T-cell (primary cell): ENCODE measurements around the gene NPAS3. TPM values are rescaled to one million over a fixed set of nuclear protein-coding genes. Genes with fewer than 3 reads are reported as not detected.

ENCODE experiments used
- ATAC-seq, 4 experiments: fragments of 200-7000 bp in 3 of 4; fragments of 150-1000 bp in 1 of 4; cut with Tn5 transposase; replicated peaks in 1 of 4; 1 replicate in 3 of 4; 2 replicates in 1 of 4; pipeline ENCODE4 v1.10.0; 2021; ENCODE audit warnings: moderate library complexity in 3 of 4, mild to moderate bottlenecking in 2 of 4, moderate number of reproducible peaks in 1 of 4
- CTCF ChIA-PET, 2 donors: fragments of 300-600 bp; sonication (Branson Sonifier 250); formaldehyde crosslinking; loops; one replicate each; lab custom pipeline; 2022; ENCODE audit warnings: antibody characterized with exemption in 2 of 2; lab: Charles Lee
- POLR2A ChIA-PET, 2 donors: fragments of 300-600 bp; sonication (Branson Sonifier 250); formaldehyde crosslinking; loops; one replicate each; lab custom pipeline; 2022; ENCODE audit warnings: antibody characterized with exemption in 2 of 2; lab: Charles Lee
- DNase-seq, 35 experiments: peaks; one replicate each; pipeline versions ENCODE4 v3.0.0 to v3.0.0-alpha.2; 2013 to 2023
- H3K27ac ChIP-seq: one replicate; pipeline ENCODE4 v1.5.1; 2013; ENCODE audit warnings: low read length
- H3K27me3 ChIP-seq, 2 experiments: replicated peaks in 1 of 2; 1 replicate in 1 of 2; 2 replicates in 1 of 2; pipeline versions ENCODE4 v1.6.1 to v1.7.0; 2013; ENCODE audit warnings: low read length in 1 of 2, mixed read lengths in 1 of 2; ENCODE audit not compliant: control insufficient read depth in 2 of 2, insufficient read depth in 2 of 2; ENCODE audit errors: extremely low read depth in 1 of 2
- H3K36me3 ChIP-seq, 2 donors: 1 replicate in 1 of 2; 2 replicates in 1 of 2; pipeline versions ENCODE4 v1.6.1 to v1.7.0; 2013; ENCODE audit warnings: low read length in 1 of 2; ENCODE audit not compliant: control insufficient read depth in 2 of 2, insufficient read depth in 1 of 2; ENCODE audit errors: extremely low read depth in 1 of 2
- H3K4me1 ChIP-seq, 2 experiments: 1 replicate in 1 of 2; 2 replicates in 1 of 2; pipeline versions ENCODE4 v1.6.1 to v1.7.0; 2013; ENCODE audit warnings: low read length in 2 of 2, mixed read lengths in 1 of 2; ENCODE audit not compliant: insufficient read depth in 2 of 2, control insufficient read depth in 1 of 2; ENCODE audit errors: extremely low read depth in 1 of 2
- H3K4me3 ChIP-seq, 2 donors: 1 replicate in 1 of 2; 2 replicates in 1 of 2; pipeline versions ENCODE4 v1.5.1 to v1.7.0; 2013; ENCODE audit warnings: mild to moderate bottlenecking in 2 of 2, low read length in 1 of 2, moderate library complexity in 1 of 2; ENCODE audit not compliant: control insufficient read depth in 1 of 2; ENCODE audit errors: extremely low read depth in 1 of 2
- H3K9me3 ChIP-seq: 2 replicates; pipeline ENCODE4 v1.7.0; 2013
- H3K27ac Mint-ChIP-seq, 2 donors: one replicate each; pipeline ENCODE4 v1.8.0; 2020 to 2021; ENCODE audit warnings: mild to moderate bottlenecking in 2 of 2, mixed read lengths in 2 of 2
- H3K27me3 Mint-ChIP-seq, 2 donors: one replicate each; pipeline ENCODE4 v1.8.0; 2021 to 2022; ENCODE audit warnings: mixed read lengths in 2 of 2
- H3K36me3 Mint-ChIP-seq: one replicate; pipeline ENCODE4 v1.8.0; 2021; ENCODE audit warnings: mixed read lengths
- H3K4me1 Mint-ChIP-seq, 3 donors: one replicate each; pipeline ENCODE4 v1.8.0; 2020 to 2022; ENCODE audit warnings: mixed read lengths in 3 of 3, mild to moderate bottlenecking in 1 of 3
- H3K4me3 Mint-ChIP-seq, 3 donors: one replicate each; pipeline ENCODE4 v1.8.0; 2020 to 2022; ENCODE audit warnings: mild to moderate bottlenecking in 3 of 3, mixed read lengths in 3 of 3, moderate library complexity in 3 of 3
- H3K9me3 Mint-ChIP-seq, 3 donors: one replicate each; pipeline ENCODE4 v1.8.0; 2020 to 2022; ENCODE audit warnings: mixed read lengths in 3 of 3
- WGBS: methylation state at CpG from one replicate; pipeline ENCODE4 v1.1.5; 2013; ENCODE audit warnings: missing lambda C conversion rate; ENCODE audit not compliant: insufficient coverage; 5-methylcytosine and 5-hydroxymethylcytosine counted together
- total RNA-seq, 35 experiments: library from RNA in 6 of 35; stranded (reverse) in 6 of 35; fragments of 120-200 nt in 1 of 35; gene quantifications; one replicate each; pipeline versions ENCODE4 v1.2.1 to v1.2.4 and lab custom pipeline; 2013 to 2026

The NPAS3 gene
- total RNA-seq, 5 donors from 2014 or later (not counting 1 experiment from before 2014, with no cell fraction given), result 0.10 TPM; not detected in 4

DNA sequence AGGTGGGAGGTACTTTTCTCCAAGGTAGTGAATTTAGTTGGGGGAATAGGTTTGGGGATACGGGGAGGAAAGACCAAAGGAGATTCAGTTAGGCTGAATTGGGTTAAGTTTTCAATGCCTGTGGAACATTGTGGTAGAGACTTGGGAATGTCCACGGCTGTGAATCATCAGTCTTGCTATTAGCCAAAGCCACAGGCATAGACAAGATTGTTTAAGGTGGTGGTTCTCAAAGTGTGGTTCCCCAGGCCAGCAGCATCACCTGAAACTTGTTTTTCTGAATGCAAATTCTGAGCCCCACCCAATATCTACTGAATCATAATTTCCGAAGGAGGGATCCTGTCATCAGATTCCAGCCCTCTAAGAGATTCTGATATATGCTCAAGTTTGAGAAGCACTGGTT, 696.0 kb downstream of the NPAS3 start:
- H3K36me3 ChIP-seq, result no peaks in the 10 kb centered on the region
- Mint-ChIP-seq H3K27ac (no peak overlapping the region), H3K27me3 (peaks cover 0 to 1% of the 10 kb centered on the region in 2 donors), H3K9me3 (peaks cover 0 to 4% (median 0%) of the 10 kb centered on the region in 3 donors), H3K4me1 (no peaks in the 10 kb centered on the region), H3K36me3 (no peaks in the 10 kb centered on the region), H3K4me3 (no peak overlapping the region)
- H3K27ac ChIP-seq, result no peak overlapping the region
- no peak for ATAC-seq
- H3K4me3 ChIP-seq, result no peak overlapping the region
- DNase-seq, result no peak
- ChIA-PET CTCF (no interaction called here), POLR2A (no interaction called here)
- no peaks in the 10 kb centered on the region for H3K27me3 ChIP-seq
- no peaks in the 10 kb centered on the region for H3K9me3 ChIP-seq
- no peaks in the 10 kb centered on the region for H3K4me1 ChIP-seq
- 85% methylated on average over 1 of the region's 3 CpGs for WGBS

DNA sequence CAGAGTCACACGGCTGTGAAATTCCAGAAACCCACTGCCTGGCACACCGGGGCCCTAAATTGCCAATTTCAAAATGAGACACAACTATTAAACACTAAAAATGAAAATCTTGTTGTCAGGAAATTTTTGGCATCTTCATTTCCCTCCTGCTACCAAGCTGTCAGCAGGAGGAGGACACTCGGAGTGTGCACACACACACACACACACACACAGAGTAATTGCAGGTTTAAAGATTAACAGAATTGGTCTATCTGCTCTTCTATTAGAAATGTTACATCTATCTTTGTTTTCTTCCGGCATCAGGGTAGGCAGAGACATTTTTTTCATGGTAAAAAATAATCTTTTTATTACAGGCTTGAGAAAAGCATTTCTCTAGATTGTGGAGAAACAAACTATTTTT, 698.0 kb downstream of the NPAS3 start:
- H3K4me1 ChIP-seq, result no peaks in the 10 kb centered on the region
- ChIA-PET CTCF (no interaction called here), POLR2A (no interaction called here)
- Mint-ChIP-seq H3K36me3 (no peaks in the 10 kb centered on the region), H3K27me3 (peaks cover 0 to 1% of the 10 kb centered on the region in 2 donors), H3K4me3 (no peak overlapping the region), H3K4me1 (no peaks in the 10 kb centered on the region), H3K27ac (no peak overlapping the region), H3K9me3 (peaks cover 0 to 4% (median 0%) of the 10 kb centered on the region in 3 donors)
- no peak for DNase-seq
- ATAC-seq, result no peak
- H3K27ac ChIP-seq, result no peak overlapping the region
- H3K36me3 ChIP-seq, result no peaks in the 10 kb centered on the region
- 100% methylated on average over 1 of the region's 4 CpGs for WGBS
- no peaks in the 10 kb centered on the region for H3K27me3 ChIP-seq
- H3K9me3 ChIP-seq, result no peaks in the 10 kb centered on the region
- no peak overlapping the region for H3K4me3 ChIP-seq

DNA sequence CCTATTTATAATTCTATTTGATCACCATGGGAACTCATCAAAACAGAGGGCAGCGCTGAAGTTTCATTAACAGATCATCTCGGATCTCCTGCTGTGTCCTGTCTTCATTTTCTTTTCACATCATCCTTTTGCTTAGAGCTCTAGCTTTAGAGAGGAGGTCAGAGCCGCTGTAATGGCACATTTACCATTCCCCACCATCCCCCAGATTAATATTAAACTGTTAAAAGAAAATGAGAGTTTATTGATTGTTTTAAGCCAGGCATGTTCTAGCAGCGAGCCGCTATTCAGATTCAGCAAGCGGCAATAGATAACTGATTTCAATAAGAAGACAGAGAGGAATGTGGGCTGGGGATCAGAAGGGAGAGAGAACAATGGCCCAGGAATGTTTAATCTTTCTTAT, 703.4 kb downstream of the NPAS3 start:
- Mint-ChIP-seq H3K9me3 (no peaks in the 10 kb centered on the region), H3K27me3 (peaks cover 0 to 1% of the 10 kb centered on the region in 2 donors), H3K36me3 (no peaks in the 10 kb centered on the region), H3K27ac (no peak overlapping the region), H3K4me3 (no peak overlapping the region), H3K4me1 (no peaks in the 10 kb centered on the region)
- no peak overlapping the region for H3K4me3 ChIP-seq
- 100% methylated on average over 4 of the region's 6 CpGs for WGBS
- H3K9me3 ChIP-seq, result no peaks in the 10 kb centered on the region
- no peak overlapping the region for H3K27ac ChIP-seq
- POLR2A ChIA-PET, result no interaction called here
- H3K4me1 ChIP-seq, result no peaks in the 10 kb centered on the region
- no peaks in the 10 kb centered on the region for H3K27me3 ChIP-seq
- no peaks in the 10 kb centered on the region for H3K36me3 ChIP-seq
- ATAC-seq (no peak), DNase-seq (no peak)
- CTCF ChIA-PET, result no interaction called here

DNA sequence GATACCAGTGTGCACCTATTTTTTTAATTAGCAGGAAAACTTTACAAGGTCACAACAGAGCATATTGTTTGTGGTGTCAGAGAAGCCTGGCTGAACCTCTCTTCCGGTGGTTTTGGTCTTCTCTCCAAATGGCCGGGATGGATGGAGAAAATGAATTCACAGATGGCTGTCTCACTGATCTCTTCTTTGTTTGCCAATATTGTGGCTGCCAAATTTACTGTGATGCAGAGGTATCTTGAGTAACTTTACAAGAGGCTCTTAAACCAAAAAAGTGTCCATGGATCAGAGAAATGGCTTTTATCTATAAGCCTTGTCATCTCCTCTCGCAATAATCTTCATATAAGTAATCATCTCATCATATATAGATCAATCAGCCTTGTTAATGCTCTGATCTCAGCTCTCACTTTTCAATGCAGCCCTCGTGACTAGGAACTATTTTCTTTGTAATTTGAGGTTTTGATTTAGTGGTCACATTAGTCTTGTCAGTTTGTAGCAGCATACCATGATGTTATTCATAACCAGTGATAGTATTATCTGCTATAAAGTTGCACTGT, 704.1 kb downstream of the NPAS3 start:
- Histone ChIP-seq H3K27ac (no peak overlapping the region), H3K9me3 (no peaks in the 10 kb centered on the region), H3K27me3 (no peaks in the 10 kb centered on the region), H3K4me1 (no peaks in the 10 kb centered on the region), H3K36me3 (no peaks in the 10 kb centered on the region), H3K4me3 (no peak overlapping the region)
- H3K36me3 Mint-ChIP-seq, result no peaks in the 10 kb centered on the region
- ChIA-PET CTCF (no interaction called here), POLR2A (no interaction called here)
- no peak overlapping the region for H3K4me3 Mint-ChIP-seq
- no peaks in the 10 kb centered on the region for H3K9me3 Mint-ChIP-seq
- H3K27ac Mint-ChIP-seq, result no peak overlapping the region
- peaks cover 0 to 1% of the 10 kb centered on the region in 2 donors for H3K27me3 Mint-ChIP-seq
- 89% methylated on average over 2 of the region's 4 CpGs for WGBS
- H3K4me1 Mint-ChIP-seq, result no peaks in the 10 kb centered on the region
- DNase-seq (no peak), ATAC-seq (no peak)

DNA sequence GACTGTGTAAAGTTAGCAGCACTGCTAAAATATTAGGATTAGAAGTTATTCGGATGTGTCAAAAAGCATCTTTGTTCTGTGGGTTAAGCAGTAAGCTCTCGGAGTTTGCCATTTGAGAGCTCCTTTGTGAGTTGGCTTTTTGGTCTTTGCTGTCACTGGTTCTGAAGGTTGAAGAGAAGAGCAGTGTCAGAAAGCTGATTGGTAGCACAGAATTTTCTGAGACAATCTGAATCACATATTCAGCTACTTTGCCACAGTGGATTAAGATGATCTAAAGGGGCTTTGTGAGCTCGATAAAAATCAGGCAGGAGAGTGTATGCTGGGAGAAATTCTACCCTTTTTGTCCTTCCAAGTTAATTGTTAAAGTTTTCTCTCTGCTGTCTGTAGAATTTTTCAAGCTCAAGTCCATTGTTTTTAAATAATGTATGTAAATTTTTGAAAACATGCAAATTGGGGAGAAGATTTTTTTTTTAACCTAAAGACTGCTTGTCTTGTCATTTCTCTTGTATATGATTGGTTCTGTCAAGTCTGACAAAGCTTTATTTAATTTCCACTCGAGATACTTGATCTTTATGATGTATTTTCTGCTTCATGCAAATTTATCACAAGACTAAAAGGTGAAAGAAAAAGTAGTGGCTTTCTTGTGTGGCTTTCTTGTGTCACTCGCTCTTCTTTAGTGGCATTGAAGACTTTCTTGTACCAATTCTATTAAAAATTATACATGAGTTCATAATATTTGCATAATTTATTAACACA, 704.9 kb downstream of the NPAS3 start:
- 100% methylated on average over 1 of the region's 5 CpGs for WGBS
- CTCF ChIA-PET, result interaction anchor here in 1 of 2 donors (0.6 kb wide), 1 partner anchor 574 kb away, joined by 3 read pairs; no protein-coding TSS in a partner anchor
- H3K27ac Mint-ChIP-seq, result no peak overlapping the region

DNA sequence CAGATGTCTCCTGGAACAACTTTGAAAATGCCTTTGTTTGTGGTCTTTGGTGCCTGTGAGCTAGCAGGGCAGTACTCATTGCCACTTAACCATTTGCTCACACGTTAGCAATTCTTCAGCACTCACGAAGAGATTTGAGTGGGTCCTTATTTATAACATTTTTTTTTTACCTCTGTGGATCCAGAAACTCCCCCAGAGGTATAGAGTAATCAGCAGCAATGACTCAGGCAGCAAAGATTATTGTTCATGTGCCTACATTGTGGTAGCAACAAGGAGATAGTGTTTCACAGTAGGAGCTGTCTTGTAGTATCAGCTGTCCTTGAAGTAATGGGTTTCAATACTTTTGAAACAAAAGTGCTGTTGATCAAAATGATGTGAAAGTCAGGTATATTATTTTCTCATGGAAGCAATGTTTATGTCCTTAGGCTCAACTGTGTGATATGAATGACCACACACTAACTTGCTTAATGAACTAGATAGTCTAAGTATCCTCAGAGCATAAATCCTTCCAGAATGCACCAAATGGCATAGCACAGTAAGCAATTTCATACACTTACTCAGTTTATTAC, 708.1 kb downstream of the NPAS3 start:
- ChIA-PET CTCF (no interaction called here), POLR2A (no interaction called here)
- H3K4me3 ChIP-seq, result no peak overlapping the region
- no peaks in the 10 kb centered on the region for H3K36me3 Mint-ChIP-seq
- no peak overlapping the region for H3K27ac Mint-ChIP-seq
- no peak overlapping the region for H3K4me3 Mint-ChIP-seq
- H3K36me3 ChIP-seq, result no peaks in the 10 kb centered on the region
- peaks cover 0 to 4% of the 10 kb centered on the region in 2 donors for H3K27me3 Mint-ChIP-seq
- DNase-seq (no peak), ATAC-seq (no peak)
- no peaks in the 10 kb centered on the region for H3K4me1 ChIP-seq
- no CpG with 5 or more reads among the region's 2 CpGs for WGBS
- H3K9me3 ChIP-seq, result no peaks in the 10 kb centered on the region
- no peaks in the 10 kb centered on the region for H3K4me1 Mint-ChIP-seq
- H3K9me3 Mint-ChIP-seq, result peaks cover 0 to 4% (median 0%) of the 10 kb centered on the region in 3 donors
- H3K27me3 ChIP-seq, result no peaks in the 10 kb centered on the region
- no peak overlapping the region for H3K27ac ChIP-seq

More for the DNA sequence above, 704.9 kb downstream of the NPAS3 start:
- Histone ChIP-seq H3K27me3 (no peaks in the 10 kb centered on the region), H3K27ac (no peak overlapping the region), H3K9me3 (no peaks in the 10 kb centered on the region), H3K4me1 (no peaks in the 10 kb centered on the region), H3K4me3 (no peak overlapping the region), H3K36me3 (no peaks in the 10 kb centered on the region)
- Mint-ChIP-seq H3K9me3 (no peaks in the 10 kb centered on the region), H3K4me1 (no peaks in the 10 kb centered on the region), H3K4me3 (no peak overlapping the region), H3K27me3 (no peaks in the 10 kb centered on the region), H3K36me3 (no peaks in the 10 kb centered on the region)
- POLR2A ChIA-PET, result no interaction called here
- no peak for DNase-seq
- ATAC-seq, result no peak
